Stomach (tissue), 9 donors: Measurements from ENCODE around the gene DPP6. TPM values are rescaled to one million over a fixed set of nuclear protein-coding genes. Genes with fewer than 3 reads are reported as not detected.
"Not testable (repeated sequence)": the region's sequence is repeated elsewhere in the genome, so short reads cannot be mapped to it uniquely, and the experiment has no call there.

ENCODE experiments used
- DNase-seq, 2 donors: peaks; one replicate each; pipeline versions ENCODE4 v3.0.0 to v3.0.0-alpha.2; 2013 to 2019
- H3K27ac ChIP-seq, 5 donors: fragments of 200-600 bp in 4 of 5; sonication (generic) in 4 of 5; one replicate each; pipeline ENCODE4 v1.5.1; 2013 to 2019; ENCODE audit warnings: mild to moderate bottlenecking in 1 of 5, moderate library complexity in 1 of 5
- H3K27me3 ChIP-seq, 3 donors: fragments of 200-600 bp; sonication (generic); one replicate each; pipeline ENCODE4 v1.5.1; 2017 to 2019; ENCODE audit warnings: mixed run types in 1 of 3
- H3K36me3 ChIP-seq, 4 donors: fragments of 200-600 bp; sonication (generic); 1 replicate in 3 of 4; 2 replicates in 1 of 4; pipeline ENCODE4 v1.5.1; 2016 to 2019
- H3K4me1 ChIP-seq, 4 donors: fragments of 200-600 bp; sonication (generic); one replicate each; pipeline ENCODE4 v1.5.1; 2016 to 2019
- H3K4me3 ChIP-seq, 4 donors: fragments of 200-600 bp; sonication (generic) in 3 of 4; one replicate each; pipeline ENCODE4 v1.5.1; 2016 to 2019; ENCODE audit warnings: mild to moderate bottlenecking in 1 of 4
- H3K9me3 ChIP-seq, 4 donors: fragments of 200-600 bp; sonication (generic); one replicate each; pipeline ENCODE4 v1.5.1; 2016 to 2019
- CTCF ChIP-seq, 7 experiments: fragments of 450-650 bp in 4 of 7; fragments of 200-600 bp in 3 of 7; sonication (generic) in 3 of 7; IDR thresholded peaks; one replicate each; pipeline ENCODE4 v1.5.1; 2016 to 2019; ENCODE audit warnings: antibody characterized with exemption in 7 of 7, control low read depth in 2 of 7, mild to moderate bottlenecking in 1 of 7
- WGBS, 5 donors: extraction: QIAGEN DNeasy Blood & Tissue Kit in 3 of 5; methylation state at CpG; one replicate each; pipeline versions ENCODE4 v1.1.5 to v1.1.7; 2013 to 2018; 5-methylcytosine and 5-hydroxymethylcytosine counted together
- intact Hi-C: fragments of 100-400 bp; cut with DNase I; formaldehyde crosslinking; loops from one replicate; pipeline ENCODE4 v1.15.1; 2023; ENCODE audit warnings: low total_unique reads
- polyA plus RNA-seq, 3 donors: library from polyadenylated mRNA; stranded (reverse); fragments of 200-250 nt; gene quantifications; one replicate each; pipeline ENCODE4 v1.2.3, GENCODE V29; 2013
- total RNA-seq, 5 donors: library from RNA; depleted of rRNA; stranded (reverse); fragments of >200 nt; gene quantifications; one replicate each; pipeline versions ENCODE4 v1.1.0 to v1.2.3, GENCODE V29; 2014 to 2016
- donor health status: healthy with polysubstance abuse.
- donor health status: Bipolar disorder and iron deficiency.
- donor health status: healthy.

DPP6 gene
- total and polyA plus RNA-seq, 8 donors = 0.15 to 29.8 (median 4.9) TPM

- H3K4me1 ChIP-seq, H3K9me3 ChIP-seq, H3K27ac ChIP-seq, intact Hi-C loops, H3K4me3 ChIP-seq, H3K27me3 ChIP-seq, H3K36me3 ChIP-seq: not testable (repeated sequence)
- peak in 1 of 2 donors; percentile 45 for DNase-seq
- WGBS, 5 donors = 3 to 25% (median 7%) methylated on average over 2 to 7 of the region's 13 CpGs; no CpG with 5 or more reads in 1 of the 5 donors
- TF ChIP-seq CTCF (IDR thresholded peaks at IDR 0.05) = peak in 1 of 7 experiments; percentile 10
These were observed 12.6 kb upstream of the DPP6 start for GRCh38 chr7:154039466-154040165.

GRCh38 chr7:154050394-154050793 lies 1.8 kb upstream of the DPP6 start:
- WGBS, 5 donors = 90 to 97% (median 92%) methylated on average over 4 to 5 of the region's 5 CpGs
- H3K36me3 ChIP-seq, H3K27ac ChIP-seq, DNase-seq, H3K9me3 ChIP-seq, H3K4me3 ChIP-seq, intact Hi-C loops, H3K4me1 ChIP-seq: not testable (repeated sequence)
- peaks cover 0 to 37% (median 12%) of the 10 kb centered on the region in 3 donors for H3K27me3 ChIP-seq

- H3K4me3 ChIP-seq, H3K9me3 ChIP-seq, H3K36me3 ChIP-seq, H3K4me1 ChIP-seq, H3K27ac ChIP-seq, intact Hi-C loops, DNase-seq: not testable (repeated sequence)
- peaks cover 0 to 37% (median 12%) of the 10 kb centered on the region in 3 donors for H3K27me3 ChIP-seq
- 5 to 15% (median 10%) methylated on average over 13 to 24 of the region's 42 CpGs for WGBS, 5 donors
These were observed 1.1 kb upstream of the DPP6 start for GRCh38 chr7:154051006-154051642.

GRCh38 chr7:154052530-154053252 lies 493 bp downstream of the DPP6 start:
- H3K4me3 ChIP-seq = peak overlapping the region in 1 of 4 donors; percentile 7
- 3 to 8% (median 4%) methylated on average over 44 to 76 of the region's 83 CpGs for WGBS, 5 donors

GRCh38 chr7:154053466-154054312 lies 1.5 kb downstream of the DPP6 start:
- H3K27ac ChIP-seq, H3K4me1 ChIP-seq, intact Hi-C loops, DNase-seq, H3K4me3 ChIP-seq, H3K36me3 ChIP-seq, H3K9me3 ChIP-seq: not testable (repeated sequence)
- WGBS, 5 donors = 29 to 40% (median 35%) methylated on average over 9 to 11 of the region's 16 CpGs
- peaks cover 0 to 37% (median 12%) of the 10 kb centered on the region in 3 donors for H3K27me3 ChIP-seq

More at GRCh38 chr7:154052530-154053252, 493 bp downstream of the DPP6 start:
- H3K9me3 ChIP-seq, intact Hi-C loops, H3K36me3 ChIP-seq, H3K27ac ChIP-seq, H3K4me1 ChIP-seq: not testable (repeated sequence)
- peaks cover 0 to 37% (median 12%) of the 10 kb centered on the region in 3 donors for H3K27me3 ChIP-seq
- peak in 1 of 2 donors; percentile 17 for DNase-seq

- H3K4me3 ChIP-seq, H3K27ac ChIP-seq, H3K4me1 ChIP-seq, intact Hi-C loops, DNase-seq, H3K9me3 ChIP-seq, H3K36me3 ChIP-seq: not testable (repeated sequence)
- peaks cover 0 to 37% (median 12%) of the 10 kb centered on the region in 3 donors for H3K27me3 ChIP-seq
- WGBS, 5 donors = 4 to 28% (median 15%) methylated on average over 1 to 2 of the region's 2 CpGs
These were observed 2.5 kb downstream of the DPP6 start for GRCh38 chr7:154054664-154055063.

- H3K36me3 ChIP-seq, H3K9me3 ChIP-seq, H3K27ac ChIP-seq, intact Hi-C loops, H3K4me1 ChIP-seq, H3K4me3 ChIP-seq: not testable (repeated sequence)
- H3K27me3 ChIP-seq = peaks cover 0 to 36% (median 12%) of the 10 kb centered on the region in 3 donors
- peak; percentile 50 to 85 for DNase-seq
- WGBS, 5 donors = 11 to 45% (median 16%) methylated on average over 4 to 9 of the region's 9 CpGs
These were observed 3.4 kb downstream of the DPP6 start for GRCh38 chr7:154055491-154056106.

- H3K36me3 ChIP-seq, H3K4me1 ChIP-seq, DNase-seq, H3K4me3 ChIP-seq, intact Hi-C loops, H3K9me3 ChIP-seq, H3K27ac ChIP-seq, H3K27me3 ChIP-seq: not testable (repeated sequence)
- 84 to 92% (median 90%) methylated on average over 7 to 14 of the region's 14 CpGs; no CpG with 5 or more reads in 1 of the 5 donors for WGBS, 5 donors
These were observed 6.6 kb downstream of the DPP6 start for GRCh38 chr7:154058783-154059182.

- H3K27me3 ChIP-seq, H3K27ac ChIP-seq, DNase-seq, H3K36me3 ChIP-seq, H3K4me3 ChIP-seq, H3K4me1 ChIP-seq, intact Hi-C loops, H3K9me3 ChIP-seq: not testable (repeated sequence)
- 85 to 92% (median 88%) methylated on average over 3 to 15 of the region's 15 CpGs for WGBS, 5 donors
These were observed 8.4 kb downstream of the DPP6 start for GRCh38 chr7:154060551-154060950.
